ENCODE results near the gene PCSK5. TPM values are rescaled to one million over a fixed set of nuclear protein-coding genes. Genes with fewer than 3 reads are reported as not detected.

The PCSK5 gene
- total RNA-seq, 2 donors from 2014 or later = 2.4 to 32.2 TPM

GRCh38 chr9:76192013-76192412 is 301.5 kb downstream of the PCSK5 start:
- Histone ChIP-seq H3K36me3 (no peaks in the 10 kb centered on the region), H3K27me3 (replicated peaks; ENCODE audit: insufficient read depth) (no peaks in the 10 kb centered on the region), H3K27ac (no peak overlapping the region), H3K9me3 (no peaks in the 10 kb centered on the region), H3K4me1 (replicated peaks) (no peaks in the 10 kb centered on the region), H3K4me3 (no peak overlapping the region)
- no peak for DNase-seq (ENCODE audit: low spot score)
- TF ChIP-seq, protein P1, sequence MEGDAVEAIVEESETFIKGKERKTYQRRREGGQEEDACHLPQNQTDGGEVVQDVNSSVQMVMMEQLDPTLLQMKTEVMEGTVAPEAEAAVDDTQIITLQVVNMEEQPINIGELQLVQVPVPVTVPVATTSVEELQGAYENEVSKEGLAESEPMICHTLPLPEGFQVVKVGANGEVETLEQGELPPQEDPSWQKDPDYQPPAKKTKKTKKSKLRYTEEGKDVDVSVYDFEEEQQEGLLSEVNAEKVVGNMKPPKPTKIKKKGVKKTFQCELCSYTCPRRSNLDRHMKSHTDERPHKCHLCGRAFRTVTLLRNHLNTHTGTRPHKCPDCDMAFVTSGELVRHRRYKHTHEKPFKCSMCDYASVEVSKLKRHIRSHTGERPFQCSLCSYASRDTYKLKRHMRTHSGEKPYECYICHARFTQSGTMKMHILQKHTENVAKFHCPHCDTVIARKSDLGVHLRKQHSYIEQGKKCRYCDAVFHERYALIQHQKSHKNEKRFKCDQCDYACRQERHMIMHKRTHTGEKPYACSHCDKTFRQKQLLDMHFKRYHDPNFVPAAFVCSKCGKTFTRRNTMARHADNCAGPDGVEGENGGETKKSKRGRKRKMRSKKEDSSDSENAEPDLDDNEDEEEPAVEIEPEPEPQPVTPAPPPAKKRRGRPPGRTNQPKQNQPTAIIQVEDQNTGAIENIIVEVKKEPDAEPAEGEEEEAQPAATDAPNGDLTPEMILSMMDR (IDR thresholded peaks at IDR 0.05) = no peak
- TF ChIP-seq POLR2A (IDR thresholded peaks at IDR 0.05) (no peak), POLR2AphosphoS5 (IDR thresholded peaks at IDR 0.05) (no peak)
- 99% methylated on average over 3 of the region's 3 CpGs for WGBS
- intact Hi-C loops (cut with DNase I) = no loop called here

- no peaks in the 10 kb centered on the region for H3K9me3 ChIP-seq
- intact Hi-C loops (cut with DNase I) = no loop called here
- no peak overlapping the region for H3K4me3 ChIP-seq
- WGBS = 63% methylated on average over 3 of the region's 3 CpGs
- DNase-seq (ENCODE audit: low spot score) = no peak
- H3K27me3 ChIP-seq (replicated peaks; ENCODE audit: insufficient read depth) = no peaks in the 10 kb centered on the region
- no peaks in the 10 kb centered on the region for H3K4me1 ChIP-seq (replicated peaks)
- H3K36me3 ChIP-seq = no peaks in the 10 kb centered on the region
- no peak overlapping the region for H3K27ac ChIP-seq
- TF ChIP-seq POLR2A (IDR thresholded peaks at IDR 0.05) = no peak
- TF ChIP-seq, protein P1 (IDR thresholded peaks at IDR 0.05) = no peak
- TF ChIP-seq POLR2AphosphoS5 (IDR thresholded peaks at IDR 0.05) = no peak
These were observed 304.4 kb downstream of the PCSK5 start for GRCh38 chr9:76194896-76195295.

DNA sequence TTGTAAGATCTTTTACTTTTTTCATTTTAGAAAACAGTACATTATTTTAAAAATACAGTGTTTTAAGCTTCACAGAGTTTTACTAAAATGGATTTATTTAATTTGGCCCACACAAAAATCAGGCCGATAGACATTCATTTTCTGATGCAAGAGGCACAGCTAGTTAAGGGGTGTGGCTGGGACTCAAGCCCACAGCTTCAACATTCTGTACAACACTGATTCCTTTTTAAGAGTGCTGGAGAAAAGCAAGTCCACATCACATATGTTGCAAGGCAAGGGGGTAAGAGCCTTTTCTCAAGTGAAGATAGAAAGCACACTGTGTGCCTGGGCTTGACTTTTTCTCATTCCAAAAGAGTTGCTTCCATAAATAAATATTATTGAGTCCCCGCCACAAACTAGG is 307.9 kb downstream of the PCSK5 start:
- no peak overlapping the region for H3K4me3 ChIP-seq
- WGBS = 59% methylated on average over 2 of the region's 2 CpGs
- DNase-seq (ENCODE audit: low spot score) = no peak
- no peaks in the 10 kb centered on the region for H3K9me3 ChIP-seq
- H3K27ac ChIP-seq = no peak overlapping the region
- intact Hi-C loops (cut with DNase I) = no loop called here
- no peaks in the 10 kb centered on the region for H3K4me1 ChIP-seq (replicated peaks)
- no peaks in the 10 kb centered on the region for H3K36me3 ChIP-seq
- no peak for TF ChIP-seq POLR2AphosphoS5 (IDR thresholded peaks at IDR 0.05)
- no peak for TF ChIP-seq POLR2A (IDR thresholded peaks at IDR 0.05)
- TF ChIP-seq, protein P1 (IDR thresholded peaks at IDR 0.05) = no peak
- no peaks in the 10 kb centered on the region for H3K27me3 ChIP-seq (replicated peaks; ENCODE audit: insufficient read depth)

GRCh38 chr9:76200315-76200714 is 309.8 kb downstream of the PCSK5 start:
- no peak overlapping the region for H3K4me3 ChIP-seq
- no peaks in the 10 kb centered on the region for H3K9me3 ChIP-seq
- H3K36me3 ChIP-seq = no peaks in the 10 kb centered on the region
- H3K4me1 ChIP-seq (replicated peaks) = no peaks in the 10 kb centered on the region
- DNase-seq (ENCODE audit: low spot score) = no peak
- no peaks in the 10 kb centered on the region for H3K27me3 ChIP-seq (replicated peaks; ENCODE audit: insufficient read depth)
- TF ChIP-seq, protein P1 (IDR thresholded peaks at IDR 0.05) = no peak
- TF ChIP-seq POLR2AphosphoS5 (IDR thresholded peaks at IDR 0.05) = no peak
- no peak for TF ChIP-seq POLR2A (IDR thresholded peaks at IDR 0.05)
- intact Hi-C loops (cut with DNase I) = no loop called here
- 84% methylated on average over 5 of the region's 5 CpGs for WGBS
- no peak overlapping the region for H3K27ac ChIP-seq

- WGBS = 82% methylated on average over 4 of the region's 4 CpGs
- DNase-seq (ENCODE audit: low spot score) = no peak
- H3K9me3 ChIP-seq = no peaks in the 10 kb centered on the region
- no peaks in the 10 kb centered on the region for H3K4me1 ChIP-seq (replicated peaks)
- no peaks in the 10 kb centered on the region for H3K36me3 ChIP-seq
- H3K27me3 ChIP-seq (replicated peaks; ENCODE audit: insufficient read depth) = no peaks in the 10 kb centered on the region
- H3K4me3 ChIP-seq = no peak overlapping the region
- no peak overlapping the region for H3K27ac ChIP-seq
- TF ChIP-seq POLR2AphosphoS5 (IDR thresholded peaks at IDR 0.05) (no peak), POLR2A (IDR thresholded peaks at IDR 0.05) (no peak)
- TF ChIP-seq, protein P1 (IDR thresholded peaks at IDR 0.05) = no peak
- intact Hi-C loops (cut with DNase I) = no loop called here
These were observed 310.3 kb downstream of the PCSK5 start for GRCh38 chr9:76200745-76201144.

Measured in prostate gland (tissue), 2 donors.